ENCODE measurements around the gene PTPN2.
"Not testable (repeated sequence)": the region's sequence is repeated elsewhere in the genome, so short reads cannot be mapped to it uniquely, and the experiment has no call there.

PTPN2 gene

DNA sequence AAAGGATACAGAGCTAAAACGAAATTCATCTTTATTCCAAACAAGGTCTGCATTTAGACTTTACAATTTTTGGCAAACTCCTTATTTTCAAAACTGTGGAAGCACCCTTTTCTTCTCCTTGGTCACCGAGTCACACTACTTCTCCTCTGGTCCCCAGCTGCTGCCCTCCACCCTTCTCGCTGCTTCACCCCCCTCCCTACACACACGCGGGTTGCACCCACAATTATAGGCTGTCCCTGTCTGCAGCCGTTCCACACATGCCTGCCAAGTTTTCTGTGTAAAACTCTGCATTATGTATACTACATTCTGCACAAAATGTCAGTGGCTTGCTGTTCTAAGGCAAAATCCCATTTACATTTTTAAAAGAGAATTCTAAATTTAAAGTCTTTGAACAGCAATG, 63.5 kb downstream of the PTPN2 start:
- no peak for DNase-seq

DNA sequence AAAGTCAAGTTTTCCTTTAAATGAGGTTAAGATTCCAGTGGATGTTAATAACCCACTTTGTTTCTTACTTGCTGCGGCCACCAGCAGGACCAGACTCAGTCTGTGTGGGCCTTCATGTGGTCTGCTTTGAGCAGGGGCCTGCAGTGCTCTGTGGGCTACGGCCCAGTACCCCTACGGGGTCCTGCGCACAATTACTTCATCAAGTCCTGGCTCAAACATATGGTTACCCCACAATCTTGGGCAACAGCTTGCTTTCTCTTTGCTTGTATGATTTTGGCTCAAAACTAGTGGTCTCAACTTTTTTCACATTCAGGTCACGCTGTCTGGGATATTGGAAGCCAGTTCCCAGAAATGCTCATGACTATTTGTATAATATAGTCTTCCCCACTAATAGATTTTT, 64.2 kb downstream of the PTPN2 start:
- DNase-seq: no peak

DNA sequence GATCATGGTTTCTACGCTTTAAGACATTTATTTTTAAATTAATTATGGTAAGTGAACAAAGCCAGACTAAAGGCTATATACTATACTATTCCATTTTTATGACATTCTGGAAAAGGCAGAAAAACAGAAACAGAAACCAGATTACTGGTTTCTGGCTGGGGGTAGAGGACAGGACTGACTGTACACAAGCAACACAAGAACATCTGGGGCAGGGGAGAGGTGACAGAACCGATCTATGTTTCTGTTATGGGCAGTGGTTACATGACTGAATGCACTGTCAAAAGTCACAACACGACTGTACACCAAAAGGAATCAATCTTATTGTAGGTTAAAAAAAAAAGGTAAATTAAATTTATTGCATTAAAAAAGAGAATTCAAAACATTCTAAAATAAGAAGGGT, 64.7 kb downstream of the PTPN2 start:
- no peak for DNase-seq

DNA sequence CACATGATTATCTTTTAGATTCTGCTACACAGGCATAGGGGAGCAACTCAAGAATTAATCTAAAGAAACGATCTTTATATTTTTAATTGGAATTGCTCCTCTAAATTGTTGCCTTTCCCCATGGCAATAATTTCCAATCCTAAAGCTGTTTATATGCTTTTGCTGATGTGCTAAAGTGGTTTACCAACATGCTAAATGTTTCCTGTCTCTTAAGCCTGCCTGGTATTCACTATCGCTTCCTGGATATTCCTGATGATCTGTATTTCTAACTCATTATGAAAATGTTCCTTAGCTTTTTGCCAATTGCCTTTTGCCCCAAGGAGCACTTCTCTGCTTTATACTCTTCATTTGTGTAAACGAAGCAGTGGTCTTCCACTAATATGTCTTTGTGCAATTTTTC, 65.8 kb downstream of the PTPN2 start:
- DNase-seq: no peak

DNA sequence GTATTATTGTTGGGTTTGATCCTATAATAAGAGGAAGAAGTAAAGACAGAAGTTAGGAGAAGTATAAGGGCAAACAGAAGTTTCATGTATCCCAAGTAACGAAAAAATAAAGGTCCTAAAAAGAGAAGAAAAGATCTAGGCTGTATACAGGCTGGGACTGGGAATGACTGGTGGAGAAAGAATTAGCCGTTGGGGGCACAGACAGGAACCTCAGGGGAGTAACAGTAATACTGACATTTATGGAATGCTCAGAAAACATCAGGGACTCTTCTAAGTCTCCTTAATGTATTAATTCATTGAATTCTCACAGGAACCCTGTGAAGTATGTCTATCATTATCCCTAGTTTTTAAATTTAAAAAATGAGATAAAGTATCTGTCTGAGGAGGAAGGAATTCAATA, 67.6 kb downstream of the PTPN2 start:
- DNase-seq: no peak

DNA sequence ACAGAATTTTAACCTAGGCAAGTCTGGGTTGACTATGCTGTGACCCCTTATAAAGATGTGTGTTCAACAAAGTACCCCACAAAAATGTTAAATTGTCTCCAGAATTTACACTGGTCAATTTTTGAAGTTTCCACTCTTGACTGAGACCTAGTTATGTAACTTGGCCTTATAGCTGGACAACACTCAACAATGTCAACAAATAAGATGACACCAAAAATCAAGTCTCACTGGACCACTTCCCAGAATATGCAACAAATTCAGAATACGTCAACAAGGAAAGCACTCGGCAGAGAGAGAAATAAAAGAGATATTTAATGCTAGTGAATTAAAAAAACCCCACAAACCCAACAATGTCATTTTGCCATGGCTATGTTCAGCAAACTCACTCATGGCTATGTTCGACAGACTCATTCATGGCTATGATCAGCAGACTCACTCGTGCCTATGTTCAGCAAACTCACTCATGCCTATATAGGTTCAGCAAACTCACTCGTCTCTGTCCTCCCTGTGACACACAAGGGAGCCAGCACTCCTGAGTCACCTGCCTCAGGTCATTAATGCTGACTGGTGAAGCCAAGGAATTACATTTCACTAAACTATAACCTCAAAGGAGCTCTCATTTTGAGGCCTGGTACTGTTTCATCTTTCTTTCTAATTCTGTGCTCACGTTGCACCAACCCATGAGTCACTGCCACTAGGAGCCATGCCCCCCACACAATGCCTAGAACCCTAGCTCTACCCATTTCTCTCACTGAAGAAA, 72.7 kb downstream of the PTPN2 start:
- DNase-seq: no peak

DNA sequence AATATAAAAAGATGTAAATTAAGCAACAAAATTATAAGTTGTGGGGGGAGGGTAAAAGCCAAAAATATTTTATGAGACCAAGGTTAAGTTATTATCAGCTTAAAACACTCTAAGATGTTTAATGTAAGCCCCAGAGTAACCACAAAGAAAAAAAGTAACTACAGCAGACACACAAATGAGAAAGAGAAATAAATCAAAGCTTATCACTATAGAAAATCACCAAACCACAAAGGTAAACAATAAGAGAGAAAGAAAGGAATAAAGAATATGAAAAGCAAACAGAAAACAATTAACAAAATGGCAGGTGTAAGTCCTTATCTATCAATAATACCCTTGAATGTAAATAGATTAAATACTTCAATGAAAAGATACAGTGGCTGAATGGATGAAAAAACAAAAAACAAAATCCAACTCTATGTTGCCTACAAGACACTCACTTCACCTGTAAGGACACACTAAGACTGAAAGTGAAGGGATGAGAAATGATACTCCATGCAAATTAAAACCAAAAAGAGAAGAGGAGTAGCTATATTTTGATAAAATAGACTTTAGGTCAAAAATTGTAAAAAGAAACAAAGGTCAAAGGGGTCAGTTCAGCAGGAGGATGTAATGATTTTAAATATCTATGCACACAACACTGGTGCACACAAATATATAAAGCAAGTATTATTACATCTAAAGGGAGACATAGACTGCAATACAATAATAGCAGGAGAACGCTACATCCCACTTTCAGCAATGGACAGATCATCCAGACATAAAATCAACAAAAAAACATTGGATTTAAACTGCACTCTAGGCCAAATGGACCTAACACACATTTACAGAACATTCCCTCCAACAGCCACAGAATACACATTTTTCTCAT, 80.7 kb downstream of the PTPN2 start:
- no peak for DNase-seq

DNA sequence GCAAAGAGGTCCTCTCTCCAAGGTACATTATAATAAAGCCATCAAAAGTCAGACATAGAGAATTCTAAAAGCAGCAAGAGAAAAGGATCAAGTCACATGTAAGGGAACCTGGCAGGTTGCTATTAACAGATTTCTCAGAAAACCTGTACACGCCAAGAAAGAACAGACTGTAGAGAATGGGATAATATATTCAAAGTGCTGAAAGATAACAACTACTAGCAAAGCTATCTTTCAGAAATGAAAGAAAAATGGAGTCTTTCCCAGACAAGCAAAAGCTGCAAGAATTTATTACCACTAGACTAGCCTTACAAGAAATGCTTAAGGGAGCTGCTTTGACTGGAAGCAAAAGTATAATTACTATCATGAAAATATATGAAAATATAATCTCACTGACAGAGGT, 81.5 kb downstream of the PTPN2 start:
- no peak for DNase-seq

DNA sequence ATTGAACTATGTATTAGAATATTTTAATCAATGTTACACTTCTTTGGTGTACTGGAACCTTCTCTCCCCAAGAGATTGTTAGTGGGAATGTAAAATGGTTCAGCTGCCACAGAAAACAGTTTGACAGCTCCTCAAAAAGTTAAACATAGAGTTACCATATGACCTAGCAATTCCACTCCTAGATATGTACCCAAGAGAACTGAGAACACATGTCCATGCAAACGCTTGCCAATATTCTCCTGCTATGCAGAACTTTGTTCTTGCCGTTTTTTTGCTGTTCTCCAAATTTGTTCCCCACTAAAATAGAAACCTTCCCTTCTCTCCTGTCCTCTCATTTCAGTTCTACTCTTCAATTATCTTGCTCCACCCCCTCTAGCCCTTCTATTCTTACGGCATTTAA, 87.6 kb downstream of the PTPN2 start:
- DNase-seq: no peak

DNA sequence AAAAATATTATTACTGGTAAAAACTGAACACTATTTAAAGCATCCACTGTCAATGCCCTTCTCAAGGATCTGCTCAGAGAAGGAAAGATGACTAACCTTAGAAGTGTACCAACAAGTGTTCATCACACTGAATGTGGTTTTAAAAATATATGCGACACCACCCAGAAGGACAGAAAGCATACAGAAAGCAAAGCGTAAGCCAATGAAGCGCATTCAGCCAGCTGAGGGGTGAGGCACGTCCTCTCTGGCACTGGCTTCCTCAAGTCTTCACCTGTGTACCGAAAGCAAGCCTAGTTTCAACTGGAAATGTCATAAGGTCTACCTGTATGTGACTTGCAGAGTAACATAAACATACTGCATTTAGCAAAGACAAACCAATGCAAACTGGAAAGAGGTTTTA, 92.4 kb downstream of the PTPN2 start:
- DNase-seq: no peak

DNA sequence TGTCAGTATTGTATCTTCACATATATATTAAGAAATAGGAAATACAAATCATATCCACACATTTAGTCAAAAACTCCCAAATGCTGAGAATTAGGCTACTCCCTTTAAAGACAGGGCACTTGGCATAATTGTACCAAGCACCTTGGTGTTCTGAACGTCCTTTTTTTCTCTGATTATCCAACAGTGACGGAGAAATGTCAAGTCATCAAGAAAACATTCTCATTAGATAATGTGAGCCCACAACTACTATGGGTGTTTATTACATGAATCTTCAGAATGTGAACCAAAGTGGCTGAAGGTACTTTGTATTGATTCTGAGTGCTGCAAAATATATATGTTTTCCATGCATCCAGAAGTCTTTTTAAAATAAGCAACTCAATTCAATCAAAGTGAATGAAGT, 97.4 kb downstream of the PTPN2 start:
- no peak for DNase-seq

DNA sequence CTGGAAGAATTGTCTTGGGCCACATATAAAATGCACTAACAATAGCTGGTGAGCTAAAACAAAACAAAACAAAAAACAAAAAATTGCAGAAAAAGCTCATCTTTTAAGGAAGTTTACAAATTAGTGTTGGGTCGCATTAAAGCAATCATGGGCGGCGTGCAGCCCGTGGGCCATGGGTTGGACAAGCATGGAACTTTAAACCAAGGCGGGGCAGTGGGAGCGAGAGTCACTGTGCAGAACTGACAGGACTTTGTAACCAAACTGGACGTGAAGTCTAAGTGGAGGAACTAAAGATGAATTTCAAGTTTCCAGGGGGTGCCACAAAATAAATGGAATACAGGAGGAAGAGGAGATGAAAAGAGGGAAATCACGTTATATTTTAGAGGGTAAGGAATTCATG, 100.5 kb downstream of the PTPN2 start:
- no peak for DNase-seq

DNA sequence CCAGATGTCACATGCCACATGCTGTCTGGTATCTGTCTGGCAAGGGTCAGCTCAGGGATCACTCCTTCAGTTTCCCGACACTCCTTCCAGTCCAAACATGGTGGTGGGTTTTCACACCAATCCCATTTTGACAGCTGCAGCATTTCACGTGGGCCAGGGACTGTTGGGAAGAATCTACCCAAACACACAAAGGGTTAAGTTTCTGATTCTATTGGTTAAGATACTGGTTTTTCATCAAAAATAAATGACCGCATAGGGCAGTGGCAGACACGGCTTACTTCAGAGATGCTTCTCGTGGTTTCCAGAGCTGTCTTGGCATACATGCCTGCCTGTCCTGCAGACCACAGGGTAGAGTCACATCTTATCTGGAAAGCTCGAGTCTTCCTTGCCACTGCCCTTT, 101.5 kb downstream of the PTPN2 start:
- DNase-seq: no peak

DNA sequence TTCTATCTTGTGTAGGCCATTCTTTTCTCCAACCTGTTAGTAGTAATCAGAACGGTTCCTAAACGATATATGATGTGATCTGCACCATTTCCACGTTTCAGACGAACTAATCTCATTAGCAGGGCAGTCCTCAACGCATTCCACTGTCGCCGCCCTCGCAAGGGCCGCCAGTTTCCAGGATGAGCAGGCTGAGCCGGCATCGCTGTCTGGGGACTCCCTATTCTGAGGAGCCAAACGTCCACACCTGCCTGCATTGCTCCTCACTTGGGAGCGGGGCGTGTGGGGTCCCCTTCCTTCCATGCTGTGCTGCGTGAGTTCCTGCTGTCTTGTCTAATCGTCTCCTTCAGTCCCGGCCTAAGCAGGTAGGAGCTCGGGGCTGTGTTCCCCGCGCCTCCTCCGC, 104.6 kb downstream of the PTPN2 start:
- no peak for DNase-seq

DNA sequence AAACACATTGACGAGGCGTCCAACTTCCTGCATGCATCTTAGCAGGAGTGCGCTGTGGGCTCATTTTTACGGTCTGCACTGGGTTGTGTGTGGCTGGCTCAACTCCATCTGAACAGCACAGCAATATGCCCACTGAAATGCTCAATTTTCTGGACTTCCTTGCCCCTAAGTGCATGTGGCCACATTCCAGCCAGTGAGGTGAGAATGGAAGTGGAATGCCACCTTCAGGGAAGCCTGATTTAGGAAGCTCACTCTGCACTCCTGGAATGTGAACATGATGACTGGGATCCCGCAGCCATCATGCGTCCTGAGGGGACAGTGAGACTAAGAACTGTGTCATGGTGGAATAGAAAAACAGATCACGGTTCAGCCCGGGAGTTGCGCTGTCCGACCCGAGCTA, 105.0 kb downstream of the PTPN2 start:
- DNase-seq: no peak

DNA sequence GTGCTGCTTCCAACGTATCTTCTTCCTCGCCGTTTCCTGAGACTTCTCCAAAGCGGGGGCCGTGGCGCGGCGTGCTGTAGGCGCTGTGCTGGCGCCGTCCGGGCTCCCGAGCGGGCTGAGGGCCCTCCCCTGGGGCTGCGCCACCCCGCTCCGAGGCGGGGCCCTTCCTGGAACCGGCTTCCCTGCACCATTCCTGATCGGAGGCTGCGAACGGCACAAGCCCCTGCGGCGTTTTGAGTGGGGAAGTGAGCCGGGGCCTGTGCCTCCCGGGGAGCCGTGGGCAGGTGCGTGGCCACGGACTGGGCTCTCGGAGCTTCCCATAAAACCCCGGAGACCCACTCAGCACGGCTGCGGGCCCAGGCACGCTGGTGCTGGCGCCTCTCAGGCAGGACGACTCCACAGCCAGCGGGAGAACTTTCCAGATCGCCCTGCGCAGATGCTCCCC, 106.5 kb downstream of the PTPN2 start:
- DNase-seq: no peak

DNA sequence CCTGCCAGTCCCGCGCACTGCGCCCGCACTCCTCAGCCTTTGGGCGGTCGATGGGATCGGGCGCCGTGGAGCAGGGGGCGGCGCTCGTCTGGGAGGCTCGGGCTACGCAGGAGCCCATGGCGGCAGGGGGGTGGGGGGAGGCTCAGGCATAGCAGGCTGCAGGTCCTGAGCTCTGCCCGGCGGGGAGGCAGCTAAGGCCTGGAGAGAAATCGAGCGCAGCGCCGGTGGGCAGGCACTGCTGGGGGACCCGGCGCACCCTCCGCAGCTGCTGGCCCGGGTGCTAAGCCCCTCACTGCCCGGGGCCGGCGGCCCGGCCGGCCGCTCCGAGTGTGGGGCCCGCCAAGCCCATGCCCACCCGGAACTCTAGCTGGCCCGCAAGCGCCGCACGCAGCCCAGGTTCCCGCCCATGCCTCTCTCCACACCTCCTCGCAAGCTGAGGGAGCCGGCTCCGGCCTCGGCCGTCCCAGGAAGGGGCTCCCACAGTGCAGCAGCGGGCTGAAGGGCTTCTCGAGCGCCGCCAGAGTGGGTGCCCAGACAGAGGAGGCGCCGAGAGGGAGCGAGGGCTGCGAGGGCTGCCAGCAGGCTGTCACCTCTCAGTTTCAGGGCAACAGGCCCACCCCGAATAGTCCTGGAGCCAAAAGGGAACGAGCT, 107.1 kb downstream of the PTPN2 start:
- DNase-seq: no peak

DNA sequence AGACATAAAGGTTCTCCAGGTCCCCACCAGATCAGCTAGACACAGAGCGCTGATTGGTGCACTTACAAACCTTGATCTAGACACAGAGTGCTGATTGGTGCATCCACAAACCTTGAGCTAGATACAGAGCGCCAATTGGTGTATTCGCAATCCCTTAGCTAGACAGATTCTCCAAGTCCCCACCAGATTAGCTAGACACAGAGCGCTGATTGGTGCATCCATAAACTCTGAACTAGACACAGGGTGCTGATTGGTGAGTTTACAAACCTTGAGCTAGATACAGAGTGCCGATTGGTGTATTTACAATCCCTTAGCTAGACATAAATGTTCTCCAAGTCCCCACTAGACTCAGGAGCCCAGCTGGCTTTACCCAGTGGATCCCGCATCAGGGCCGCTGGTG, 107.6 kb downstream of the PTPN2 start:
- DNase-seq: not testable (repeated sequence)

DNA sequence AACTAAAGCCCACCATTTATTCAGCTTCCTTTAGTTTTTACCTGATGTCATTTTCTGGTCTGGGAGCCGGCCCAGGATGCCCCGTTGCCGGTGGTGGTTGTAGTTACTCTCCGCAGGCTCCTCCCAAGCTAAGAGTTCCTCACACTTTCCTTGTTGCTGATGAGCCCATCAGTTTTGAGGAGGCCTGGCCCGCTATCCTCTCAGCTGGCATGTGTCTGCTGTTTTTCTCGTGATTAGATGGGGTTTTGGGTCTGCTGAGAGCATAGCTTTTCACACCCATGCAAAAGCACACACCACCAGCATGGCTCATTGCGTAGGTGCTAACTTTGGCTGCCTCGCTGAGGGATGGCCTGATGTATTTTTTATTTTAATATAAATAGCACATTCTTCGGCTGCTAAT, 109.1 kb downstream of the PTPN2 start:
- DNase-seq: no peak

DNA sequence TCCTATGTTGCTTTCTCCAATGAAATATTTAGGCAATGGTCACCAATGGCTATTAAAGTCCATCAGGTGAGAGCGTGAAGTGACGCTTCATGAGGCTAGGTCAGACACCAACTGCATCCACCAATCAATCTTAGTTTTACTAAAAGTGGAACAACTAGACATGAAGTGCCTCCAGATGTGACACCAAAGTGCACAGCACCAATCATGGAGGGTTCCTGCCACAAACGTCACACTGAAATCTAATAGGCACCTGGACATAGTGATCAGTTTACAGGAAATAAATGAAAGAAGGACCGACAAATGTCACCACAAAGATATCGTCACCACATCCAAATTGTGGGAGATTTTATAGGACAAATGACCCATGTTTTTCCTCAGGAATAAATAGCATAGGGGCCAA, 110.7 kb downstream of the PTPN2 start:
- DNase-seq: no peak

DNA sequence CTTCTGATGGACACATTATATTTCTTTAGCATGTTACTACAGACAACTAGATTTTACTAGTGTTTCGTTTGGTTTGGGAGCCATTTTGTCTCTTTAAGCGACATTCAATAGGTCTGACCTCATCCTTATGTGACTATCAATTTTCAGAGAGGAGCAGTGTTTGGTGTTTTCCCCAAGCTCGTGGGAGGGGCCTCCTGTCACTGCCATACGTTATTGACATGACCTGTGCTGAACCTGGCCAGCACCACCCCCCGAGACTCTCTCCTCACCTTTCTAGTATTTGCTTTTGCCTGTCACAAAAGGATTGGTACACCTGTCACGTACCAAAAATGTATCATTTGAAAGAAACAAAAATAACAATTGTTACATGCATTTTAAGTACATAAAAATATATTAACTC, 111.9 kb downstream of the PTPN2 start:
- DNase-seq: no peak

DNA sequence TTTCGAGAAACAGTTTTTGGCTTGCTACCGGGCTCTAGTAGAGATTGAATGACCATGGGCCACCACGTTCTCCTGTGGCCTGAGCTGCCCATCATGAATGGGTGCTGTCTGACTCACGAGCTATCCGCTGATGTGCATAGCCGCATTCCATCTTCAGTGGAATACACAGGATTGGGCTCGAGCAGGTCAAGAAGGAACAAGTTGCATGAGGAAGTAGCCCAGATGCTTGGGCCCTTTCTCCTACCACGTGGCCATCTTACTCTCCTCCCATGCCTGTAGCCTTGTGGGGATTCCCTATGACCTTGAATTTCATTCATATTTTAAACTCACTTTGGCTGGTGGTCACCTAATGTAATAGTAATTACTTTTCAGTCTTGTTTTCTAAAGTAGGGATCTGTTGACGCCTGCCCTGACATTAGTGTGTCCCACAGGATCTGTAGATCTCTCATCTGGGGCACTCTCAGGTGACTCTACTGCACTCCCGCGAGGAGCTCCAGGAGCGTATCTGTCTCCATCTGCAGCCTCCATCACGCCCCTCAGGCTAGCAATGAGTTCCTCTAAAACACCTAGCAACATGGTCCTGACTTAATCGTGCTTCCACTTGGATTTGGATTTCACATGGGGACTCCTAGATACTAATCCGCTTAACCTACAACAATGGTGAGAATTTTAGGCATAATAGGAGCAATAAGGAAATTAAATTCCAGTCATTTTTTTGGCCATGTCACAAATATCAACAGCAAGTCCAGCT, 113.4 kb downstream of the PTPN2 start:
- no peak for DNase-seq

Data from NCI-H2107 (cell line).